Karpas-422 (cell line): ENCODE results near the gene SLC28A3. TPM values are rescaled to one million over a fixed set of nuclear protein-coding genes. Genes with fewer than 3 reads are reported as not detected.

Source experiments
- DNase-seq: peaks from one replicate; pipeline ENCODE4 v3.0.0-alpha.2; 2015
- H2AFZ ChIP-seq: fragments of 200-600 bp; sonication (generic); 2 replicates; pipeline ENCODE4 v1.6.1; 2014; ENCODE audit warnings: antibody characterized with exemption, low read length, mixed read lengths
- H3K27ac ChIP-seq: fragments of 200-600 bp; sonication (generic); 2 replicates; pipeline ENCODE4 v1.5.1; 2014; ENCODE audit warnings: mild to moderate bottlenecking, low read length, moderate library complexity
- H3K27me3 ChIP-seq: fragments of 200-600 bp; sonication (generic); 2 replicates; pipeline ENCODE4 v1.6.1; 2014; ENCODE audit warnings: low read length, mixed read lengths
- H3K36me3 ChIP-seq: fragments of 200-600 bp; sonication (generic); 2 replicates; pipeline ENCODE4 v1.6.1; 2014; ENCODE audit warnings: low read length, mixed read lengths; ENCODE audit not compliant: insufficient read depth
- H3K4me1 ChIP-seq: fragments of 200-600 bp; sonication (generic); 2 replicates; pipeline ENCODE4 v1.6.1; 2014; ENCODE audit warnings: mild to moderate bottlenecking, low read length, mixed read lengths
- H3K4me2 ChIP-seq: fragments of 200-600 bp; sonication (generic); 2 replicates; pipeline ENCODE4 v1.6.1; 2014; ENCODE audit warnings: low read length, low read depth, mild to moderate bottlenecking; ENCODE audit not compliant: poor library complexity, severe bottlenecking
- H3K4me3 ChIP-seq: fragments of 200-600 bp; sonication (generic); 2 replicates; pipeline ENCODE4 v1.5.1; 2014; ENCODE audit warnings: mild to moderate bottlenecking, antibody characterized with exemption, low read length, mixed read lengths
- H3K79me2 ChIP-seq: fragments of 200-600 bp; sonication (generic); 2 replicates; pipeline ENCODE4 v1.6.1; 2014; ENCODE audit warnings: mild to moderate bottlenecking, low read length, mixed read lengths
- H3K9ac ChIP-seq: fragments of 200-600 bp; sonication (generic); 2 replicates; pipeline ENCODE4 v1.6.0; 2014; ENCODE audit warnings: low read length
- H3K9me2 ChIP-seq: fragments of 200-600 bp; sonication (generic), shearing (Covaris generic); replicated peaks from 2 replicates; pipeline ENCODE4 v1.6.0; 2014; ENCODE audit warnings: mild to moderate bottlenecking, low read length, moderate library complexity; ENCODE audit not compliant: insufficient read depth
- H3K9me3 ChIP-seq: fragments of 300-700, 200-600 bp; sonication (generic); 2 replicates; pipeline ENCODE4 v1.6.1; 2014; ENCODE audit warnings: low read length, mixed read lengths
- H4K20me1 ChIP-seq: fragments of 200-600 bp; sonication (generic); 2 replicates; pipeline ENCODE4 v1.6.1; 2014; ENCODE audit warnings: mild to moderate bottlenecking, antibody characterized with exemption, low read length, low read depth; ENCODE audit not compliant: insufficient read depth
- total RNA-seq: library from RNA; depleted of rRNA; stranded (reverse); fragments of >200 nt; shearing (Covaris generic); gene quantifications from 2 replicates; pipeline ENCODE4 v1.2.3, GENCODE V29; 2014; ENCODE audit warnings: low replicate concordance

The SLC28A3 gene
- total RNA-seq, 1 experiment from 2014 or later, result not detected

- Histone ChIP-seq H3K27ac (no peak overlapping the region), H3K27me3 (no peaks in the 10 kb centered on the region), H3K9me3 (no peaks in the 10 kb centered on the region), H4K20me1 (no peaks in the 10 kb centered on the region), H3K36me3 (no peaks in the 10 kb centered on the region), H3K4me3 (no peak overlapping the region), H3K4me1 (no peaks in the 10 kb centered on the region), H3K9ac (no peak overlapping the region), H3K4me2 (no peak overlapping the region), H2AFZ (no peak overlapping the region), H3K79me2 (no peaks in the 10 kb centered on the region), H3K9me2 (no peaks in the 10 kb centered on the region)
- DNase-seq, result no peak
Observed at GRCh38 chr9:84293001-84293798, 47.4 kb downstream of the SLC28A3 start.

GRCh38 chr9:84285381-84285780 is 55.2 kb downstream of the SLC28A3 start:
- Histone ChIP-seq H3K27ac (no peak overlapping the region), H3K4me3 (no peak overlapping the region), H4K20me1 (no peaks in the 10 kb centered on the region), H3K27me3 (no peaks in the 10 kb centered on the region), H3K4me2 (no peak overlapping the region), H3K9me3 (no peaks in the 10 kb centered on the region), H3K4me1 (no peaks in the 10 kb centered on the region), H2AFZ (no peak overlapping the region), H3K9me2 (no peaks in the 10 kb centered on the region), H3K79me2 (no peaks in the 10 kb centered on the region), H3K9ac (no peak overlapping the region), H3K36me3 (no peaks in the 10 kb centered on the region)
- no peak for DNase-seq

GRCh38 chr9:84283946-84284345 is 56.6 kb downstream of the SLC28A3 start:
- H3K4me3 ChIP-seq, result no peak overlapping the region
- H3K4me1 ChIP-seq, result no peaks in the 10 kb centered on the region
- H3K9ac ChIP-seq, result no peak overlapping the region

GRCh38 chr9:84278130-84278529 is 62.4 kb downstream of the SLC28A3 start:
- Histone ChIP-seq H3K9me3 (no peaks in the 10 kb centered on the region), H3K27me3 (no peaks in the 10 kb centered on the region), H3K4me2 (no peak overlapping the region), H3K9me2 (no peaks in the 10 kb centered on the region), H3K4me1 (no peaks in the 10 kb centered on the region), H4K20me1 (no peaks in the 10 kb centered on the region), H2AFZ (no peak overlapping the region), H3K9ac (no peak overlapping the region), H3K27ac (no peak overlapping the region), H3K4me3 (no peak overlapping the region), H3K36me3 (no peaks in the 10 kb centered on the region), H3K79me2 (no peaks in the 10 kb centered on the region)
- DNase-seq, result no peak

More at GRCh38 chr9:84283946-84284345, 56.6 kb downstream of the SLC28A3 start:
- Histone ChIP-seq H3K4me2 (no peak overlapping the region), H3K36me3 (no peaks in the 10 kb centered on the region), H3K9me3 (no peaks in the 10 kb centered on the region), H3K27me3 (no peaks in the 10 kb centered on the region), H2AFZ (no peak overlapping the region), H3K27ac (no peak overlapping the region), H3K9me2 (no peaks in the 10 kb centered on the region), H3K79me2 (no peaks in the 10 kb centered on the region), H4K20me1 (no peaks in the 10 kb centered on the region)
- DNase-seq, result no peak

GRCh38 chr9:84277646-84278045 is 62.9 kb downstream of the SLC28A3 start:
- DNase-seq, result no peak
- Histone ChIP-seq H4K20me1 (no peaks in the 10 kb centered on the region), H3K9me3 (no peaks in the 10 kb centered on the region), H3K9ac (no peak overlapping the region), H3K36me3 (no peaks in the 10 kb centered on the region), H3K9me2 (no peaks in the 10 kb centered on the region), H3K27me3 (no peaks in the 10 kb centered on the region), H3K4me1 (no peaks in the 10 kb centered on the region), H3K79me2 (no peaks in the 10 kb centered on the region), H2AFZ (no peak overlapping the region), H3K27ac (no peak overlapping the region), H3K4me2 (no peak overlapping the region), H3K4me3 (no peak overlapping the region)

GRCh38 chr9:84276741-84277140 is 63.8 kb downstream of the SLC28A3 start:
- H3K4me2 ChIP-seq, result no peak overlapping the region
- no peaks in the 10 kb centered on the region for H3K79me2 ChIP-seq
- no peak overlapping the region for H3K4me3 ChIP-seq
- no peaks in the 10 kb centered on the region for H4K20me1 ChIP-seq
- H3K36me3 ChIP-seq, result no peaks in the 10 kb centered on the region
- no peaks in the 10 kb centered on the region for H3K9me2 ChIP-seq
- H3K9me3 ChIP-seq, result no peaks in the 10 kb centered on the region
- no peak overlapping the region for H3K9ac ChIP-seq
- H2AFZ ChIP-seq, result no peak overlapping the region
- no peak for DNase-seq
- peaks cover 2% of the 10 kb centered on the region for H3K4me1 ChIP-seq
- H3K27ac ChIP-seq, result no peak overlapping the region
- H3K27me3 ChIP-seq, result no peaks in the 10 kb centered on the region

GRCh38 chr9:84271921-84272556 is 68.5 kb downstream of the SLC28A3 start:
- H3K79me2 ChIP-seq, result no peaks in the 10 kb centered on the region
- peak overlapping the region; percentile 55 for H3K4me2 ChIP-seq
- H3K4me3 ChIP-seq, result peak overlapping the region; percentile 52; the same call in 1 of the 2 replicates
- no peaks in the 10 kb centered on the region for H4K20me1 ChIP-seq
- no peaks in the 10 kb centered on the region for H3K9me3 ChIP-seq
- DNase-seq, result no peak
- no peak overlapping the region for H3K27ac ChIP-seq
- no peak overlapping the region for H2AFZ ChIP-seq
- no peak overlapping the region for H3K9ac ChIP-seq
- no peaks in the 10 kb centered on the region for H3K9me2 ChIP-seq
- H3K27me3 ChIP-seq, result no peaks in the 10 kb centered on the region
- H3K4me1 ChIP-seq, result peaks cover 11% of the 10 kb centered on the region
- no peaks in the 10 kb centered on the region for H3K36me3 ChIP-seq

- DNase-seq, result peak; percentile 75
- Histone ChIP-seq H3K27me3 (no peaks in the 10 kb centered on the region), H3K79me2 (no peaks in the 10 kb centered on the region), H3K4me3 (peak overlapping the region; percentile 52; the same call in 1 of the 2 replicates), H3K36me3 (no peaks in the 10 kb centered on the region), H3K9ac (peak overlapping the region; percentile 46), H3K4me2 (peak overlapping the region; percentile 55), H4K20me1 (no peaks in the 10 kb centered on the region), H3K9me2 (no peaks in the 10 kb centered on the region), H2AFZ (no peak overlapping the region; the same call in 1 of the 2 replicates), H3K4me1 (peaks cover 11% of the 10 kb centered on the region), H3K9me3 (no peaks in the 10 kb centered on the region), H3K27ac (no peak overlapping the region)
Observed at GRCh38 chr9:84271531-84271900, 69.0 kb downstream of the SLC28A3 start.
